ENCODE measurements around the gene HPX. TPM values are rescaled to one million over a fixed set of nuclear protein-coding genes. Genes with fewer than 3 reads are reported as not detected.

HPX gene
- total and polyA plus RNA-seq, 2 of the 4 experiments (the other 2 are of a cell fraction) = 0.36 to 1.4 TPM

- TF ChIP-seq CTCF (conservative IDR thresholded peaks at IDR 0.05; ENCODE audit: low read depth, low read length) = no peak
- no peak for TF ChIP-seq MAFK (IDR thresholded peaks at IDR 0.05; ENCODE audit: low read depth, low read length)
- no peak for TF ChIP-seq POLR2A (IDR thresholded peaks at IDR 0.05; ENCODE audit: low read depth, low read length)
Measured at GRCh38 chr11:6418557-6419008, 22.2 kb downstream of the HPX start (continued).

- in situ Hi-C loops (cut with MboI; ENCODE audit: low sequenced_read_pairs) (no loop called here), dilution Hi-C loops (cut with HindIII; ENCODE audit: low sequenced_read_pairs, unreplicated experiment) (no loop called here), intact Hi-C loops (cut with micrococcal nuclease) (loop anchor here (2.0 kb wide), 1 partner anchor 27 kb away; the partner anchor contains the start of gene SMPD1)
- H2BK15ac ChIP-seq (ENCODE audit: low read depth, low read length) = no peak overlapping the region
- H3K4me1 ChIP-seq (ENCODE audit: control insufficient read depth, insufficient read depth, low read length) = peaks cover 10% of the 10 kb centered on the region
- ChIA-PET POLR2A (ENCODE audit: unreplicated experiment) (no interaction called here), CTCF (interaction anchor here (1.5 to 2.0 kb wide), 2 partner anchors 25 to 39 kb away, joined by 5 to 10 read pairs; no protein-coding TSS in a partner anchor)
- peaks cover 25 to 46% of the 10 kb centered on the region in 2 experiments for H3K79me1 ChIP-seq (ENCODE audit: low read depth in 1 of 2, low read length in 2 of 2)
- ATAC-seq (ENCODE audit: low read depth) (no peak; the same call in 1 of the 2 replicates), DNase-seq (no peak)
- H3K27me3 ChIP-seq (ENCODE audit: control insufficient read depth, insufficient read depth, low read length) = peaks cover 2% of the 10 kb centered on the region; the same call in 1 of the 2 replicates
- peak overlapping the region; percentile 69 to 81; a peak in 1 of 4 replicates for H4K8ac ChIP-seq (ENCODE audit: low read depth in 2 of 2, low read length in 2 of 2)
- no peaks in the 10 kb centered on the region for H3K9me3 ChIP-seq (ENCODE audit: control insufficient read depth, insufficient read depth, low read length)
- peaks cover 30% of the 10 kb centered on the region for H4K20me1 ChIP-seq (ENCODE audit: insufficient read depth, low read length)
- 17% methylated on average over 2 of the region's 7 CpGs; no CpG with 5 or more reads in 1 of the 2 experiments for WGBS, 2 experiments (ENCODE audit: extremely low coverage in 2 of 2, insufficient read length in 1 of 2)
- peak overlapping the region; percentile 56; the same call in 1 of the 2 replicates for H2AK5ac ChIP-seq (ENCODE audit: low read depth, low read length)
- H3K14ac ChIP-seq (replicated peaks; ENCODE audit: low read depth, low read length) = peak overlapping the region; percentile 64
- no TSS peak for BruUV-seq (replicated peaks)
- 0 out of 2 replicates have a peak overlapping the region, but pooled peaks have one; percentile 90 for H3K4ac ChIP-seq (ENCODE audit: low read depth, low read length)
- no peak overlapping the region for H4K5ac ChIP-seq (ENCODE audit: low read depth, low read length)
- H2AK9ac ChIP-seq (replicated peaks; ENCODE audit: low read depth, low read length, poor library complexity) = peak overlapping the region; percentile 87
- peaks cover 13% of the 10 kb centered on the region for H3K9me1 ChIP-seq (ENCODE audit: insufficient read depth, low read length)
- H3K9ac ChIP-seq (ENCODE audit: low read depth, low read length) = peak overlapping the region; percentile 91
- no peak overlapping the region for H2BK20ac ChIP-seq (ENCODE audit: low read depth, low read length)
- H3K4me2 ChIP-seq (ENCODE audit: low read depth, low read length) = peak overlapping the region; percentile 95
- no peak overlapping the region for H2BK5ac ChIP-seq (ENCODE audit: low read depth, low read length, poor library complexity, severe bottlenecking)
- H2BK120ac ChIP-seq (ENCODE audit: low read depth, low read length) = no peak overlapping the region
- H3K18ac ChIP-seq (ENCODE audit: low read depth, low read length) = no peak overlapping the region
- H3K27ac ChIP-seq (ENCODE audit: insufficient read depth, low read length) = no peak overlapping the region; the same call in 1 of the 2 replicates
- peak overlapping the region; percentile 74 for H2AFZ ChIP-seq (replicated peaks; ENCODE audit: low read length, poor library complexity)
- H3K36me3 ChIP-seq (ENCODE audit: control insufficient read depth, insufficient read depth, low read length) = no peaks in the 10 kb centered on the region
- no peak overlapping the region for H3K56ac ChIP-seq (ENCODE audit: extremely low read depth, insufficient read depth, low read length)
- H4K91ac ChIP-seq (ENCODE audit: insufficient read depth, low read depth, low read length) = no peak overlapping the region
- H3K4me3 ChIP-seq (ENCODE audit: insufficient read depth, low read depth, low read length) = peak overlapping the region; percentile 96
- peak overlapping the region; percentile 96 for H3K23ac ChIP-seq (ENCODE audit: low read depth, low read length)
- TF ChIP-seq CTCF (conservative IDR thresholded peaks at IDR 0.05; ENCODE audit: low read depth, low read length) (no peak), SMC3 (IDR thresholded peaks at IDR 0.05; ENCODE audit: low read depth, low read length) (no peak), BHLHE40 (IDR thresholded peaks at IDR 0.05; ENCODE audit: low read depth, low read length) (no peak), RFX5 (IDR thresholded peaks at IDR 0.05; ENCODE audit: low read depth, low read length) (no peak), MAFK (IDR thresholded peaks at IDR 0.05; ENCODE audit: low read depth, low read length) (no peak), USF2 (IDR thresholded peaks at IDR 0.05; ENCODE audit: low read depth, low read length) (no peak), NFE2L2 (IDR thresholded peaks at IDR 0.05; ENCODE audit: low read depth, low read length) (no peak), FOS (IDR thresholded peaks at IDR 0.05; ENCODE audit: low read depth, low read length) (no peak), RAD21 (IDR thresholded peaks at IDR 0.05; ENCODE audit: low read length) (no peak), CHD1 (IDR thresholded peaks at IDR 0.05; ENCODE audit: low read depth, low read length) (no peak)
Measured at GRCh38 chr11:6417907-6418556, 22.8 kb downstream of the HPX start.
